ENCODE results near the gene GOLGA6L1. TPM values are rescaled to one million over a fixed set of nuclear protein-coding genes. Genes with fewer than 3 reads are reported as not detected.
"Not testable (repeated sequence)": the region's sequence is repeated elsewhere in the genome, so short reads cannot be mapped to it uniquely, and the experiment has no call there.

The GOLGA6L1 gene
- total RNA-seq, 4 donors from 2014 or later: not detected

GRCh38 chr15:23118208-23118607 is 18.4 kb downstream of the GOLGA6L1 start:
- intact Hi-C loops (cut with DNase I; ENCODE audit: low total_unique reads): no loop called here
- Histone ChIP-seq H3K27me3 (no peaks in the 10 kb centered on the region), H3K27ac (no peak overlapping the region), H3K4me1 (no peaks in the 10 kb centered on the region), H3K4me3 (no peak overlapping the region), H3K36me3 (no peaks in the 10 kb centered on the region), H3K9me3 (no peaks in the 10 kb centered on the region)
- WGBS, 2 donors (ENCODE audit: low coverage in 1 of 2): 56 to 58% methylated on average over 1 of the region's 1 CpG
- TF ChIP-seq POLR2A (IDR thresholded peaks at IDR 0.05) (no peak), CTCF (IDR thresholded peaks at IDR 0.05) (no peak), POLR2AphosphoS5 (IDR thresholded peaks at IDR 0.05) (no peak), EP300 (IDR thresholded peaks at IDR 0.05; ENCODE audit: low read depth) (no peak)
- DNase-seq: no peak
- in situ Hi-C loops (cut with MboI; ENCODE audit: low pct_ligation_motif_present in 1 of 4, low pct_unique_long_range_greater_than_20kb in 1 of 4, low sequenced_read_pairs in 3 of 4): no loop called here

GRCh38 chr15:23095796-23096195 is 40.8 kb downstream of the GOLGA6L1 start:
- Histone ChIP-seq H3K4me3 (no peak overlapping the region), H3K4me1 (no peaks in the 10 kb centered on the region), H3K36me3 (no peaks in the 10 kb centered on the region), H3K27me3 (no peaks in the 10 kb centered on the region), H3K27ac (no peak overlapping the region), H3K9me3 (no peaks in the 10 kb centered on the region)
- 54 to 86% methylated on average over 1 of the region's 1 CpG for WGBS, 2 donors (ENCODE audit: low coverage in 1 of 2)
- in situ Hi-C loops (cut with MboI; ENCODE audit: low pct_ligation_motif_present in 1 of 4, low pct_unique_long_range_greater_than_20kb in 1 of 4, low sequenced_read_pairs in 3 of 4) (no loop called here), intact Hi-C loops (cut with DNase I; ENCODE audit: low total_unique reads) (no loop called here)
- no peak for DNase-seq
- TF ChIP-seq POLR2A (IDR thresholded peaks at IDR 0.05) (no peak), POLR2AphosphoS5 (IDR thresholded peaks at IDR 0.05) (no peak), EP300 (IDR thresholded peaks at IDR 0.05; ENCODE audit: low read depth) (no peak), CTCF (IDR thresholded peaks at IDR 0.05) (no peak)

GRCh38 chr15:23083115-23083514 is 53.5 kb downstream of the GOLGA6L1 start:
- no peaks in the 10 kb centered on the region for H3K36me3 ChIP-seq
- TF ChIP-seq POLR2A (IDR thresholded peaks at IDR 0.05) (no peak), CTCF (IDR thresholded peaks at IDR 0.05) (no peak)
- H3K4me1 ChIP-seq: no peaks in the 10 kb centered on the region
- no peaks in the 10 kb centered on the region for H3K27me3 ChIP-seq
- in situ Hi-C loops (cut with MboI; ENCODE audit: low pct_ligation_motif_present in 1 of 4, low pct_unique_long_range_greater_than_20kb in 1 of 4, low sequenced_read_pairs in 3 of 4) (no loop called here), intact Hi-C loops (cut with DNase I; ENCODE audit: low total_unique reads) (no loop called here)
- H3K4me3 ChIP-seq: no peak overlapping the region
- no peaks in the 10 kb centered on the region for H3K9me3 ChIP-seq
- DNase-seq: no peak
- WGBS, 2 donors (ENCODE audit: low coverage in 1 of 2): 86% methylated on average over 1 of the region's 1 CpG; no CpG with 5 or more reads in 1 of the 2 donors
- no peak overlapping the region for H3K27ac ChIP-seq

GRCh38 chr15:23081996-23082737 is 54.5 kb downstream of the GOLGA6L1 start:
- DNase-seq; H3K4me3 ChIP-seq; H3K4me1 ChIP-seq; H3K36me3 ChIP-seq; H3K27me3 ChIP-seq; H3K27ac ChIP-seq; intact Hi-C loops (cut with DNase I; ENCODE audit: low total_unique reads); in situ Hi-C loops (cut with MboI; ENCODE audit: low pct_ligation_motif_present in 1 of 4, low pct_unique_long_range_greater_than_20kb in 1 of 4, low sequenced_read_pairs in 3 of 4); H3K9me3 ChIP-seq: not testable (repeated sequence)
- 57 to 66% methylated on average over 1 to 8 of the region's 8 CpGs for WGBS, 2 donors (ENCODE audit: low coverage in 1 of 2)

- Histone ChIP-seq H3K9me3 (no peaks in the 10 kb centered on the region), H3K36me3 (no peaks in the 10 kb centered on the region), H3K27ac (no peak overlapping the region), H3K27me3 (no peaks in the 10 kb centered on the region), H3K4me1 (no peaks in the 10 kb centered on the region), H3K4me3 (no peak overlapping the region)
- in situ Hi-C loops (cut with MboI; ENCODE audit: low pct_ligation_motif_present in 1 of 4, low pct_unique_long_range_greater_than_20kb in 1 of 4, low sequenced_read_pairs in 3 of 4) (no loop called here), intact Hi-C loops (cut with DNase I; ENCODE audit: low total_unique reads) (no loop called here)
- TF ChIP-seq CTCF (IDR thresholded peaks at IDR 0.05): no peak
- no peak for TF ChIP-seq POLR2A (IDR thresholded peaks at IDR 0.05)
- no peak for TF ChIP-seq POLR2AphosphoS5 (IDR thresholded peaks at IDR 0.05)
- TF ChIP-seq EP300 (IDR thresholded peaks at IDR 0.05; ENCODE audit: low read depth): no peak
- DNase-seq: no peak
- 79% methylated on average over 3 of the region's 3 CpGs; no CpG with 5 or more reads in 1 of the 2 donors for WGBS, 2 donors (ENCODE audit: low coverage in 1 of 2)
These were observed 55.4 kb downstream of the GOLGA6L1 start for GRCh38 chr15:23081271-23081670.

Measured in transverse colon (tissue), 4 donors.